BE2C (cell line): Measurements from ENCODE around the gene CD83.

Experiments
- DNase-seq: peaks from one replicate; pipeline ENCODE4 v3.0.0-alpha.2; 2020
- H3K27me3 ChIP-seq: fragments of 250-450 bp; sonication (Bioruptor Pico); 2 replicates; pipeline ENCODE4 v1.5.1; 2020; ENCODE audit warnings: mild to moderate bottlenecking
- H3K36me3 ChIP-seq: fragments of 250-450 bp; sonication (Bioruptor Pico); 2 replicates; pipeline ENCODE4 v1.5.1; 2020; ENCODE audit warnings: mild to moderate bottlenecking
- H3K4me1 ChIP-seq: fragments of 250-450 bp; sonication (Bioruptor Pico); 2 replicates; pipeline ENCODE4 v1.5.1; 2020
- H3K4me3 ChIP-seq: 2 replicates; pipeline ENCODE4 v1.5.1; 2011; ENCODE audit warnings: low read depth, low read length
- H3K9me3 ChIP-seq: fragments of 250-450 bp; sonication (Bioruptor Pico); 2 replicates; pipeline ENCODE4 v1.5.1; 2020
- CTCF ChIP-seq: IDR thresholded peaks from 2 replicates; pipeline ENCODE4 v1.5.1; 2012; ENCODE audit warnings: mild to moderate bottlenecking, low read depth, low read length

CD83 gene

GRCh38 chr6:14121936-14122344 lies 4.4 kb downstream of the CD83 start:
- TF ChIP-seq CTCF: no peak
- Histone ChIP-seq H3K4me1 (no peaks in the 10 kb centered on the region), H3K36me3 (no peaks in the 10 kb centered on the region), H3K4me3 (no peak overlapping the region), H3K9me3 (no peaks in the 10 kb centered on the region), H3K27me3 (peaks cover 3% of the 10 kb centered on the region; the same call in 1 of the 2 replicates)
- DNase-seq: no peak

DNA sequence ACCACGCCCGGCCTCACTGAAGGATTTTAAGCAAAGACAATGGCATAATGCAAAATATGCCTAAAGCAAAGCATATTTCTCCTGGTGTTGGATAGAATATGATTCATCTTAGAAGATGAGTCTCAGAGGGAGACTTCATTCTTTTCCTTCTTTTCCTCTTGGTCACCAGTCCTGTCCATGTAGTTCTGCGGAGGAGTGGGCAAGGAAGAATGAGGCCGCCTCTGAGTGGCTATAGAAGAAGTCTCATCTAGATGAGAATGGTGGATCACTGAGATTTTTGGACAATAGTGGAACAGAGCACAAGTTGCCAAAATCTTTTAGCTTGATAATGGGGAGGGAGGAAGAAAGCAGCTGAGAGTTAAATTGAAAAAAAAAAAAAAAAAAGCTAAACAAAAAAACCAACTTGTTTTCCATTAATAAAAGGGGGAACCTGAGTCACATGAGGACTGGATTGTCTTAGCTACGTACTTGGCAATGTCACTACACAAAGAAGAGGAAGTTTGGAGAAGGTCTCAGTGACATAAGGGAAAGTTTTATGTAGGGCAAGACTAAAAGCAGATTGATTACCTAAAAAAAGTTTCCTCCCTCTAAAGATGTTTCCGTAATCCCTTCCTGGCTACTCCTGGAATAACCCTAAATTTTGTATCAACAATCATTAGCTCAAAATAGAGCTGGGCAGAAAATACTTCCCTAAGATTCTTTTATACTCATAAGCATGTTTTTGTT lies 6.0 kb downstream of the CD83 start:
- TF ChIP-seq CTCF: no peak
- DNase-seq: no peak
- Histone ChIP-seq H3K9me3 (no peaks in the 10 kb centered on the region), H3K4me1 (no peaks in the 10 kb centered on the region), H3K36me3 (no peaks in the 10 kb centered on the region), H3K4me3 (no peak overlapping the region), H3K27me3 (no peaks in the 10 kb centered on the region)

DNA sequence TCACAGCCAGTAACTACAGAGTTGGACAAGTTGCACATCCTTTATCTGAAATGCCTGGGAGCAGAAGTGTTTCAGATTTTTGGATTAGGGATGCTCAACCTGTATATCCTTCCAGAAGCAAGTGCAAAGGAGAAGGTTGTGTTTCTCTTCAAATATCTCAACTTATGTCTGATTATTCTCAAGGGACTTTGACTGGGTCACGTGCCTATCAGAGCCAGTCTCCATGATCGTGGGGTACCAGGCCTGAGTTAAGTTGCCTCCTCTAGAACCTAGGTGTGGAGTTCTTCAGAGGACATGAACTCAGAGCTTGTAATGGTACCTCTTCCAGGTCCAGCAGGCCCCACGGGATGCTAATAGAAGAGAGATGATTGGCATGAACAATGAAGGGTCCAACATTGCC lies 7.8 kb downstream of the CD83 start:
- no peak overlapping the region for H3K4me3 ChIP-seq
- H3K36me3 ChIP-seq: no peaks in the 10 kb centered on the region
- DNase-seq: no peak
- TF ChIP-seq CTCF: no peak
- H3K27me3 ChIP-seq: no peaks in the 10 kb centered on the region
- no peaks in the 10 kb centered on the region for H3K9me3 ChIP-seq
- no peaks in the 10 kb centered on the region for H3K4me1 ChIP-seq

DNA sequence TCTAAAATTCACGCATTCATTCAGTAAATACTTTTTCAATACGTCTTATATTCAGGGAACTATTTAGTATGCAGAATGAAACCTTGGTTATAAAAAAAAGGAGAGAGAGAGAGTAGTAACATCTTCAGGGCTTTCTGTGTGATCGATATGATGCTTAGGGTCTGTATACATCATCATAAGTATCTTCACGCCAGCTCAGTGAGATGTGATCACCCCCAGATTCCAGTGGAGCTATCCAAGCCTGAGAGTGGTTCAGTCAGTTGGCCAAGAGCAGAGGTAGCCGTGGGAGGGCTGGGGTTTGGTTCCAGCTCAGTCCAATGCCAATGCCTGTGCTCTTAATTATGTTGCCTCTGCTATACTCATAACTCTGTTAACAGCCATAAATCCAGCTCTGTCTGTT lies 8.6 kb downstream of the CD83 start:
- TF ChIP-seq CTCF: no peak
- Histone ChIP-seq H3K4me1 (no peaks in the 10 kb centered on the region), H3K27me3 (no peaks in the 10 kb centered on the region), H3K4me3 (no peak overlapping the region), H3K36me3 (no peaks in the 10 kb centered on the region), H3K9me3 (no peaks in the 10 kb centered on the region)
- no peak for DNase-seq

GRCh38 chr6:14127611-14128010 lies 10.0 kb downstream of the CD83 start:
- H3K27me3 ChIP-seq: no peaks in the 10 kb centered on the region
- no peaks in the 10 kb centered on the region for H3K9me3 ChIP-seq
- no peak for DNase-seq
- no peaks in the 10 kb centered on the region for H3K4me1 ChIP-seq
- no peaks in the 10 kb centered on the region for H3K36me3 ChIP-seq
- TF ChIP-seq CTCF: no peak
- H3K4me3 ChIP-seq: no peak overlapping the region

GRCh38 chr6:14128012-14128411 lies 10.4 kb downstream of the CD83 start:
- no peaks in the 10 kb centered on the region for H3K27me3 ChIP-seq
- H3K9me3 ChIP-seq: no peaks in the 10 kb centered on the region
- H3K4me1 ChIP-seq: no peaks in the 10 kb centered on the region
- no peak for DNase-seq
- H3K36me3 ChIP-seq: no peaks in the 10 kb centered on the region
- no peak overlapping the region for H3K4me3 ChIP-seq
- TF ChIP-seq CTCF: no peak
